Uterus (tissue), 4 donors: ENCODE data around the gene ZNF578. TPM values are rescaled to one million over a fixed set of nuclear protein-coding genes. Genes with fewer than 3 reads are reported as not detected.
"Not testable (repeated sequence)": the region's sequence is repeated elsewhere in the genome, so short reads cannot be mapped to it uniquely, and the experiment has no call there.

ENCODE experiments used
- DNase-seq, 2 donors: peaks; one replicate each; pipeline ENCODE4 v3.0.0-alpha.2; 2019 to 2020
- H3K27ac ChIP-seq, 2 donors: fragments of 200-600 bp; sonication (generic); 1 replicate in 1 of 2; 2 replicates in 1 of 2; pipeline ENCODE4 v1.5.1; 2016 to 2018
- H3K27me3 ChIP-seq, 2 donors: fragments of 200-600 bp; sonication (generic); one replicate each; pipeline ENCODE4 v1.5.1; 2018 to 2019; ENCODE audit warnings: control low read depth in 1 of 2
- H3K36me3 ChIP-seq, 2 donors: fragments of 200-600 bp; sonication (generic); one replicate each; pipeline ENCODE4 v1.5.1; 2019; ENCODE audit warnings: control low read depth in 1 of 2
- H3K4me1 ChIP-seq, 2 donors: fragments of 200-600 bp; sonication (generic); one replicate each; pipeline ENCODE4 v1.5.1; 2018 to 2019; ENCODE audit warnings: control low read depth in 1 of 2
- H3K4me3 ChIP-seq, 2 donors: fragments of 200-600 bp; sonication (generic); 1 replicate in 1 of 2; 2 replicates in 1 of 2; pipeline ENCODE4 v1.5.1; 2018 to 2019; ENCODE audit warnings: mild to moderate bottlenecking in 1 of 2
- H3K9me3 ChIP-seq, 2 donors: fragments of 200-600 bp; sonication (generic); one replicate each; pipeline ENCODE4 v1.5.1; 2019; ENCODE audit warnings: control low read depth in 1 of 2
- CTCF ChIP-seq, 4 experiments: fragments of 200-600 bp in 2 of 4; fragments of 450-650 bp in 2 of 4; sonication (generic) in 2 of 4; IDR thresholded peaks; one replicate each; pipeline ENCODE4 v1.5.1; 2016 to 2019; ENCODE audit warnings: antibody characterized with exemption in 4 of 4, mild to moderate bottlenecking in 2 of 4, moderate library complexity in 1 of 4
- POLR2A ChIP-seq, 2 donors: fragments of 450-650 bp; IDR thresholded peaks; one replicate each; pipeline ENCODE4 v1.6.1; 2016; ENCODE audit warnings: antibody characterized with exemption in 2 of 2, mild to moderate bottlenecking in 1 of 2, moderate library complexity in 1 of 2
- intact Hi-C: fragments of 100-400 bp; cut with DNase I; formaldehyde crosslinking; loops from one replicate; pipeline ENCODE4 v1.15.1; 2023; ENCODE audit warnings: low total_unique reads
- total RNA-seq, 4 donors: library from RNA; depleted of rRNA in 3 of 4; stranded (reverse); fragments of >200 nt in 3 of 4; gene quantifications; one replicate each; pipeline versions ENCODE4 v1.1.0 to v1.2.4, GENCODE V29; 2014 to 2023
- donor health status: DM: yes; HTN: yes; CAD: no.

The ZNF578 gene
- total RNA-seq, 4 donors from 2014 or later = 6.7 to 17.1 (median 10.6) TPM

GRCh38 chr19:52542984-52543664 lies 89.8 kb downstream of the ZNF578 start:
- no peaks in the 10 kb centered on the region for H3K9me3 ChIP-seq
- TF ChIP-seq POLR2A (IDR thresholded peaks at IDR 0.05) (no peak), CTCF (IDR thresholded peaks at IDR 0.05) (no peak)
- H3K27me3 ChIP-seq = no peaks in the 10 kb centered on the region
- H3K4me1 ChIP-seq = no peaks in the 10 kb centered on the region
- DNase-seq = no peak
- intact Hi-C loops = no loop called here
- no peak overlapping the region for H3K27ac ChIP-seq
- no peaks in the 10 kb centered on the region for H3K36me3 ChIP-seq
- H3K4me3 ChIP-seq = no peak overlapping the region

- no peak overlapping the region for H3K27ac ChIP-seq
- no peak for TF ChIP-seq CTCF (IDR thresholded peaks at IDR 0.05)
- TF ChIP-seq POLR2A (IDR thresholded peaks at IDR 0.05) = no peak
- no peak overlapping the region for H3K4me3 ChIP-seq
- no peak for DNase-seq
- no peaks in the 10 kb centered on the region for H3K36me3 ChIP-seq
- intact Hi-C loops = no loop called here
- no peaks in the 10 kb centered on the region for H3K27me3 ChIP-seq
- H3K4me1 ChIP-seq = no peaks in the 10 kb centered on the region
- no peaks in the 10 kb centered on the region for H3K9me3 ChIP-seq
Measured at GRCh38 chr19:52554216-52554971, 101.0 kb downstream of the ZNF578 start.

GRCh38 chr19:52557231-52557995 lies 104.1 kb downstream of the ZNF578 start:
- H3K4me3 ChIP-seq = no peak overlapping the region
- intact Hi-C loops = no loop called here
- H3K4me1 ChIP-seq = no peaks in the 10 kb centered on the region
- no peaks in the 10 kb centered on the region for H3K36me3 ChIP-seq
- H3K9me3 ChIP-seq = no peaks in the 10 kb centered on the region
- TF ChIP-seq CTCF (IDR thresholded peaks at IDR 0.05) (no peak), POLR2A (IDR thresholded peaks at IDR 0.05) (no peak)
- H3K27ac ChIP-seq = no peak overlapping the region
- no peaks in the 10 kb centered on the region for H3K27me3 ChIP-seq
- no peak for DNase-seq

- DNase-seq, H3K4me1 ChIP-seq, H3K9me3 ChIP-seq, H3K4me3 ChIP-seq, intact Hi-C loops, H3K27me3 ChIP-seq, H3K36me3 ChIP-seq, H3K27ac ChIP-seq: not testable (repeated sequence)
Measured at GRCh38 chr19:52558732-52559445, 105.5 kb downstream of the ZNF578 start.

- H3K36me3 ChIP-seq, intact Hi-C loops, H3K27ac ChIP-seq, H3K4me1 ChIP-seq, H3K27me3 ChIP-seq, H3K9me3 ChIP-seq, DNase-seq, H3K4me3 ChIP-seq: not testable (repeated sequence)
Measured at GRCh38 chr19:52561611-52562010, 108.3 kb downstream of the ZNF578 start.

Other genes starting within 250 kb of the ZNF578 start
- 10 to 100 TPM in 3 of 4 donors, 1 to 10 TPM in 1; 1.8 to 26.9 (median 20.1) TPM for gene ZNF766, start 184.0 kb upstream of the ZNF578 start, total RNA-seq
- 10 to 100 TPM in 2 of 4 donors, 1 to 10 TPM in 2; 2.4 to 16.4 (median 10.5) TPM for gene ZNF480, start 156.4 kb upstream of the ZNF578 start, total RNA-seq
- gene ZNF610, start 117.3 kb upstream of the ZNF578 start, total RNA-seq = 10 to 100 TPM in 1 of 4 donors, 1 to 10 TPM in 2, under 1 TPM in 1; 0.29 to 13.8 (median 3.0) TPM
- gene ZNF880, start 83.6 kb upstream of the ZNF578 start, total RNA-seq = 10 to 100 TPM; 19.2 to 87.3 (median 30.5) TPM
- 10 to 100 TPM in 3 of 4 donors, 1 to 10 TPM in 1; 6.2 to 80.7 (median 49.4) TPM for gene ZNF528, start 55.7 kb upstream of the ZNF578 start, total RNA-seq
- under 1 TPM in 3 of 4 donors, not detected in 1; 0.29 to 0.46 (median 0.35) TPM for gene ZNF534, start 24.4 kb upstream of the ZNF578 start, total RNA-seq
- 10 to 100 TPM; 23.7 to 40.9 (median 30.4) TPM for gene ZNF808, start 74.1 kb downstream of the ZNF578 start, total RNA-seq
- gene ZNF701, start 116.7 kb downstream of the ZNF578 start, total RNA-seq = 10 to 100 TPM in 2 of 4 donors, 1 to 10 TPM in 2; 2.9 to 32.8 (median 16.7) TPM
- 100 to 1,000 TPM in 2 of 4 donors, 10 to 100 TPM in 2; 40.6 to 481 (median 100) TPM for gene ZNF83, start 184.8 kb downstream of the ZNF578 start, total RNA-seq